Subcutaneous adipose tissue (tissue), 4 donors: Measurements from ENCODE around the gene NTN1. TPM values are rescaled to one million over a fixed set of nuclear protein-coding genes. Genes with fewer than 3 reads are reported as not detected.

ENCODE experiments used
- total RNA-seq, 4 donors: library from RNA; depleted of rRNA; stranded (reverse); fragments of >200 nt; gene quantifications; one replicate each; pipeline ENCODE4 v1.1.0, GENCODE V29; 2016
- TF ChIP-seq, protein P1 (sequence below): fragments of 450-650 bp; IDR thresholded peaks from one replicate; pipeline ENCODE4 v1.5.1; 2016; ENCODE audit warnings: low read depth, mild to moderate bottlenecking, control low read depth, antibody characterized with exemption, moderate library complexity

The NTN1 gene
- total RNA-seq, 4 donors from 2014 or later, result 0.85 to 7.9 (median 3.2) TPM

GRCh38 chr17:9003355-9004131 is 17.8 kb upstream of the NTN1 start:
- TF ChIP-seq, protein P1, sequence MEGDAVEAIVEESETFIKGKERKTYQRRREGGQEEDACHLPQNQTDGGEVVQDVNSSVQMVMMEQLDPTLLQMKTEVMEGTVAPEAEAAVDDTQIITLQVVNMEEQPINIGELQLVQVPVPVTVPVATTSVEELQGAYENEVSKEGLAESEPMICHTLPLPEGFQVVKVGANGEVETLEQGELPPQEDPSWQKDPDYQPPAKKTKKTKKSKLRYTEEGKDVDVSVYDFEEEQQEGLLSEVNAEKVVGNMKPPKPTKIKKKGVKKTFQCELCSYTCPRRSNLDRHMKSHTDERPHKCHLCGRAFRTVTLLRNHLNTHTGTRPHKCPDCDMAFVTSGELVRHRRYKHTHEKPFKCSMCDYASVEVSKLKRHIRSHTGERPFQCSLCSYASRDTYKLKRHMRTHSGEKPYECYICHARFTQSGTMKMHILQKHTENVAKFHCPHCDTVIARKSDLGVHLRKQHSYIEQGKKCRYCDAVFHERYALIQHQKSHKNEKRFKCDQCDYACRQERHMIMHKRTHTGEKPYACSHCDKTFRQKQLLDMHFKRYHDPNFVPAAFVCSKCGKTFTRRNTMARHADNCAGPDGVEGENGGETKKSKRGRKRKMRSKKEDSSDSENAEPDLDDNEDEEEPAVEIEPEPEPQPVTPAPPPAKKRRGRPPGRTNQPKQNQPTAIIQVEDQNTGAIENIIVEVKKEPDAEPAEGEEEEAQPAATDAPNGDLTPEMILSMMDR, result no peak

DNA sequence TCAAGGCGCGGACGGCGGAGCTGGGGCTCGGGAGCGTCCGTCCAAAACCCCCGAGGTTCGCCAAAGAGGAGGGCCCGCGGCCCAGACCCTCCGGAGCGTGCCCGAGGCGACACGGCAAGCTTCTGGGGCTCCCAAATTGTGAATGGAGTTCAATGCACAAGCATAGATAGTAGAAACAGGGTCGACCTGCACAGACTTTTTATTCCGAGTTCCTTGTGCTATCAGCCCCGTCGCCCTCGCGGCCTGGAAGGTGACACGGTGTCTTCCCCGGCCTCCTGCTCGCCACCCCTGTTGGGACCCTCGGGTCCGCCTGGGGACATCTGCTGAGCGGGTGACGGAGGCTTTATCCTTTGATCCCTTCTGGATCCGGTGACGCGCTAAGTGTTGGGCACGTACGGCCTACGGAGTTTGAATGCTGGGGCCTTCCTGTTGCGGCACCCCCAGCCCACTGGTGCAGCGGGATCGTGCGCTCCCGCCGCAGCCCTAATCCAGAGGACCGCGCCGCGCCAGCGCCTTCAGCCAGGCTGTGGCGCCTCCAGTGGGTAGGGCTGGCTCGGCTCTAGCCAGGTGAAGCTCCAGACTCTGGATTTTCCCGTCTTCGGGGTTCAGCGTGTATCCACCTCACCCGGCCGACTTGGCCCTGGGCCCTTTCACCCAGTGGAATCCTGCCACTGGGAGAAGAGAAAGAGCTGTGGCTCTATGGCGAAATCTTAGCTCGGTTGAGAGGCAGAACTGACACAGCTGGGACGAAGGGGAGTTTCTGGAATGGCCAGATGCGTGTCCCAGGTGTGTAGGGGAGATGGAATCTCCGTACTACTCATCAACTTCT is 17.0 kb upstream of the NTN1 start:
- TF ChIP-seq, protein P1, result no peak

DNA sequence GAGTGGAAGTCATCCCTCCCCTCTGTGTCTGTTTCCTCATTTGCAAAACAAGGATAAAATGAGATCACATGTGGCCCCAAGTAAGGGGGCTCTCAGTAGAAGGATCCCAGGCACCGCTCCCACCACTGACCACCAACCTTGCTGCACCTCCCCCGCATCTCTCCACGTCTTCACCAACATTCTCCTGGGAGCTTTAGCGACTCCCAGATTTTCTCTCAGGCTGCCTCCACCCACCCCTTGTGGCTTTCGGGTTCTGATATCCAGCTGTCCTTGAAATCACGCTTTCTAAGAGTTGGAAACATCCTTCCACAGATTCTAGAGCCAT is 16.4 kb upstream of the NTN1 start:
- TF ChIP-seq, protein P1, result no peak

GRCh38 chr17:9006175-9006767 is 15.0 kb upstream of the NTN1 start:
- TF ChIP-seq, protein P1, result no peak

DNA sequence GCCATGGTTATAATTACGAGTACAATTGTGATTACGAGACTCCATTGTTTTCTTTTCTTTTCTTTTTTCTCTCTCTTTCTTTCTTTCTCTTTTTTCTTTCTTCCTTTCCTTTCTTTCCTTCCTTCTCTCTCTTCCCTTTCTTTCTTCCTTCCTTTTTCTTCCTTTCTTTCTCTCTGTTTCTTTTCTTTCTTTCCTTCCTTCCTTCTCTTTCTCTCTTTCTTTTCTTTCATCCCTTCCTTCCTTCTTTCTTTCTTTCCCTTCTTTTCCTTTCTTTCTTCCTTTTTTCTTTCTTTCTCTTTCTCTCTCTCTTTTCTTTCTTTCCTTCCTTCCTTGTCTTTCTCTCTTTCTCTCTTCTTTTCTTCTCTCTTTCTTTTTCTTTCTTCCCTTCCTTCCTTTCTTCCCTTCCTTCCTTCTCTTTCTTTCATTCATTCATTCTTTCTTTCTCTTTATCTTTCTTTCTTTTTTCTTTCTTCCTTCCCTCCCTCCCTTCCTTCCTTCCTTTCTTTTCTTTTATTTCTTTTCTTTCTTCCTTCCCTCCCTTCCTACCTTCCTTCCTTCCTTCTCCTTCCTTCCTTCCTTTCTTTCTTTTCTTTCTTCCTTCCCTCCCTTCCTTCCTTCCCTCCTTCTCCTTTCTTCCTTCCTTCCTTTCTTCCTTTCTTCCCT is 14.1 kb upstream of the NTN1 start:
- TF ChIP-seq, protein P1, result no peak

DNA sequence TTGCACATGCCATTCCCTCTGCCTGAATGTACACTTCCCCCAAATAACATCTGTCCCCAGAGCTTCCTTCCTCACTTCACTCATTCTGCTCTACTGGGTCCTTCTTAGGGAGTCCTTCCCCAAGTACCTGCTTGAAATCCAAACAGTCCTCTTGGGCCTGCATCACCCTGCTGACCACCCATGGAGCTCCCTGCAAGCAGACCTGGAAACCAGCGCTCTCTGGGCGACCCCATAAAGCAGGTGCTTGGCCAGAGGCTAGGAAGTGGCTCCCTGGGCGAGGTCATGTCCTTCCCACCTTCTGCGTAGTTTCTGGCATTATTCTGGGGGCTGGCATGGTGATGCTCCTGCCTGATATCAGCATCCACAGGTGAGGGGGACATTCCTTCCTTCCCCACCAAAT is 12.2 kb upstream of the NTN1 start:
- TF ChIP-seq, protein P1, result no peak
